ENCODE results near the gene MOGAT2. TPM values are rescaled to one million over a fixed set of nuclear protein-coding genes. Genes with fewer than 3 reads are reported as not detected.

MOGAT2 gene
- total RNA-seq, 1 experiment from 2014 or later = 0.08 TPM

- ATAC-seq (no peak), DNase-seq (ENCODE audit: low read depth, low spot score) (no peak)
- Histone ChIP-seq H3K36me3 (ENCODE audit: control insufficient read depth, insufficient read depth, low read length) (no peaks in the 10 kb centered on the region), H3K4me1 (ENCODE audit: control insufficient read depth, insufficient read depth, low read length) (no peaks in the 10 kb centered on the region), H3K27me3 (ENCODE audit: control insufficient read depth, insufficient read depth, low read length) (no peaks in the 10 kb centered on the region), H3K4me3 (ENCODE audit: low read depth in 2 of 2, low read length in 2 of 2) (no peak overlapping the region), H3K27ac (ENCODE audit: low read length) (no peak overlapping the region), H3K9me3 (ENCODE audit: control insufficient read depth, insufficient read depth, low read depth, low read length) (no peaks in the 10 kb centered on the region)
- no peak for TF ChIP-seq POLR2AphosphoS5 (IDR thresholded peaks at IDR 0.05; ENCODE audit: low read depth, low read length)
- TF ChIP-seq TCF7L2 (IDR thresholded peaks at IDR 0.05; ENCODE audit: low read depth, low read length) = no peak
- TF ChIP-seq CTCF (IDR thresholded peaks at IDR 0.05) = no peak
- TF ChIP-seq SIN3A (IDR thresholded peaks at IDR 0.05; ENCODE audit: borderline replicate concordance, insufficient read depth, low read depth, low read length) = no peak
- TF ChIP-seq REST (IDR thresholded peaks at IDR 0.05; ENCODE audit: insufficient read depth in 1 of 2, low read depth in 2 of 2, low read length in 1 of 2) = no peak
- ChIA-PET CTCF (interaction anchor here (1.3 kb wide), 1 partner anchor 10 kb away, joined by 4 read pairs; no protein-coding TSS in a partner anchor), POLR2A (interaction anchor here (0.7 kb wide), 1 partner anchor 166 kb away, joined by 3 read pairs; no protein-coding TSS in a partner anchor)
- no TSS peak for BruUV-seq (replicated peaks)
- in situ Hi-C loops (cut with HindIII; ENCODE audit: low pct_unique_long_range_greater_than_20kb, low sequenced_read_pairs) = no loop called here
- intact Hi-C loops (cut with micrococcal nuclease; ENCODE audit: unreplicated experiment) = no loop called here
Observed at GRCh38 chr11:75715688-75716087, 1.9 kb upstream of the MOGAT2 start.

GRCh38 chr11:75716659-75717058 lies 979 bp upstream of the MOGAT2 start:
- intact Hi-C loops (cut with micrococcal nuclease; ENCODE audit: unreplicated experiment) (no loop called here), in situ Hi-C loops (cut with HindIII; ENCODE audit: low pct_unique_long_range_greater_than_20kb, low sequenced_read_pairs) (no loop called here)
- ATAC-seq = no peak
- H3K27me3 ChIP-seq (ENCODE audit: control insufficient read depth, insufficient read depth, low read length) = no peaks in the 10 kb centered on the region
- no peak overlapping the region for H3K27ac ChIP-seq (ENCODE audit: low read length)
- no peaks in the 10 kb centered on the region for H3K4me1 ChIP-seq (ENCODE audit: control insufficient read depth, insufficient read depth, low read length)
- no peaks in the 10 kb centered on the region for H3K36me3 ChIP-seq (ENCODE audit: control insufficient read depth, insufficient read depth, low read length)
- DNase-seq (ENCODE audit: low read depth, low spot score) = no peak
- H3K4me3 ChIP-seq (ENCODE audit: low read depth in 2 of 2, low read length in 2 of 2) = no peak overlapping the region
- ChIA-PET POLR2A (no interaction called here), CTCF (no interaction called here)
- TF ChIP-seq CTCF (IDR thresholded peaks at IDR 0.05) (no peak), POLR2AphosphoS5 (IDR thresholded peaks at IDR 0.05; ENCODE audit: low read depth, low read length) (no peak), TCF7L2 (IDR thresholded peaks at IDR 0.05; ENCODE audit: low read depth, low read length) (no peak), REST (IDR thresholded peaks at IDR 0.05; ENCODE audit: insufficient read depth in 1 of 2, low read depth in 2 of 2, low read length in 1 of 2) (no peak), SIN3A (IDR thresholded peaks at IDR 0.05; ENCODE audit: borderline replicate concordance, insufficient read depth, low read depth, low read length) (no peak)
- H3K9me3 ChIP-seq (ENCODE audit: control insufficient read depth, insufficient read depth, low read depth, low read length) = no peaks in the 10 kb centered on the region
- no TSS peak for BruUV-seq (replicated peaks)

Data from Panc1 (cell line).